ENCODE measurements around the gene SMYD3.

DNA sequence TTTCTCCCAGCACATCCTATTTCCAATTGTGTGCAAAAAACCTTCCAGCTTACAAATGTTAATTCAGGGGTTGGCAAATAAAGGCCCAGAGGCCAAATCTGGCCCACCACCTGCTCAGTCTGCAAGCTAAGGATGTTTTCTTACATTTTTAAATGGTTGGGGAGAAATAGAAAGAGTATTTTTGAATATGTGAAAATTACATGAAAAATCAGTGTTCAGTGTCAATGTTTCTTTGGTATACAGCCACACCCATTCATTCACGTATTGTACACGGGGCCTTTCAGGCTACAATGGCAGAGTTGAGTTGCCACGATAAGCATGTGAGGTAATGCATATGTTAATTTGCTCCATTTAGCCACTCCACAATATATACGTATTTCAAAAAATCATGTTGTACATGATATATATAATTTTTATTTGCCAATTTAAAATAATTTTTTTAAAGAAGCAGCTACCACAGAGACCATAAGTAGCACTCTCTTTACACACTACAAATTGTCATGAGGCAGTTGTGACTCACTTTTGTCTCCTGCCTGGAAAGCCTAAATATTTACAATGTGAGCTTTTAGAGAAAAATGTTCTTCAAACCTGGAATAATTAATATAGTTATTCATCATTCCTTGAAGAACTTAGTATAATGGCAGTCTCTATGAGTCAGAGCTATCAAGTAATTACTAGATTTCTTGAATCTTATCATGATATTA is 189.6 kb downstream of the SMYD3 start:
- TF ChIP-seq, protein P1, sequence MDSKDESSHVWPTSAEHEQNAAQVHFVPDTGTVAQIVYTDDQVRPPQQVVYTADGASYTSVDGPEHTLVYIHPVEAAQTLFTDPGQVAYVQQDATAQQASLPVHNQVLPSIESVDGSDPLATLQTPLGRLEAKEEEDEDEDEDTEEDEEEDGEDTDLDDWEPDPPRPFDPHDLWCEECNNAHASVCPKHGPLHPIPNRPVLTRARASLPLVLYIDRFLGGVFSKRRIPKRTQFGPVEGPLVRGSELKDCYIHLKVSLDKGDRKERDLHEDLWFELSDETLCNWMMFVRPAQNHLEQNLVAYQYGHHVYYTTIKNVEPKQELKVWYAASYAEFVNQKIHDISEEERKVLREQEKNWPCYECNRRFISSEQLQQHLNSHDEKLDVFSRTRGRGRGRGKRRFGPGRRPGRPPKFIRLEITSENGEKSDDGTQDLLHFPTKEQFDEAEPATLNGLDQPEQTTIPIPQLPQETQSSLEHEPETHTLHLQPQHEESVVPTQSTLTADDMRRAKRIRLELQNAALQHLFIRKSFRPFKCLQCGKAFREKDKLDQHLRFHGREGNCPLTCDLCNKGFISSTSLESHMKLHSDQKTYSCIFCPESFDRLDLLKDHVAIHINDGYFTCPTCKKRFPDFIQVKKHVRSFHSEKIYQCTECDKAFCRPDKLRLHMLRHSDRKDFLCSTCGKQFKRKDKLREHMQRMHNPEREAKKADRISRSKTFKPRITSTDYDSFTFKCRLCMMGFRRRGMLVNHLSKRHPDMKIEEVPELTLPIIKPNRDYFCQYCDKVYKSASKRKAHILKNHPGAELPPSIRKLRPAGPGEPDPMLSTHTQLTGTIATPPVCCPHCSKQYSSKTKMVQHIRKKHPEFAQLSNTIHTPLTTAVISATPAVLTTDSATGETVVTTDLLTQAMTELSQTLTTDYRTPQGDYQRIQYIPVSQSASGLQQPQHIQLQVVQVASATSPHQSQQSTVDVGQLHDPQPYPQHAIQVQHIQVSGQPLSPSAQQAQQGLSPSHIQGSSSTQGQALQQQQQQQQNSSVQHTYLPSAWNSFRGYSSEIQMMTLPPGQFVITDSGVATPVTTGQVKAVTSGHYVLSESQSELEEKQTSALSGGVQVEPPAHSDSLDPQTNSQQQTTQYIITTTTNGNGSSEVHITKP (IDR thresholded peaks at IDR 0.05; ENCODE audit: partially characterized antibody) = no peak
- TF ChIP-seq CREB1 (IDR thresholded peaks at IDR 0.05) (no peak), CREB1 (CRISPR knock-in tag; IDR thresholded peaks at IDR 0.05) (no peak), GABPA (tag; conservative IDR thresholded peaks at IDR 0.05; ENCODE audit: low read depth) (no peak), ATF7 (IDR thresholded peaks at IDR 0.05) (no peak)
- TF ChIP-seq, protein P2, sequence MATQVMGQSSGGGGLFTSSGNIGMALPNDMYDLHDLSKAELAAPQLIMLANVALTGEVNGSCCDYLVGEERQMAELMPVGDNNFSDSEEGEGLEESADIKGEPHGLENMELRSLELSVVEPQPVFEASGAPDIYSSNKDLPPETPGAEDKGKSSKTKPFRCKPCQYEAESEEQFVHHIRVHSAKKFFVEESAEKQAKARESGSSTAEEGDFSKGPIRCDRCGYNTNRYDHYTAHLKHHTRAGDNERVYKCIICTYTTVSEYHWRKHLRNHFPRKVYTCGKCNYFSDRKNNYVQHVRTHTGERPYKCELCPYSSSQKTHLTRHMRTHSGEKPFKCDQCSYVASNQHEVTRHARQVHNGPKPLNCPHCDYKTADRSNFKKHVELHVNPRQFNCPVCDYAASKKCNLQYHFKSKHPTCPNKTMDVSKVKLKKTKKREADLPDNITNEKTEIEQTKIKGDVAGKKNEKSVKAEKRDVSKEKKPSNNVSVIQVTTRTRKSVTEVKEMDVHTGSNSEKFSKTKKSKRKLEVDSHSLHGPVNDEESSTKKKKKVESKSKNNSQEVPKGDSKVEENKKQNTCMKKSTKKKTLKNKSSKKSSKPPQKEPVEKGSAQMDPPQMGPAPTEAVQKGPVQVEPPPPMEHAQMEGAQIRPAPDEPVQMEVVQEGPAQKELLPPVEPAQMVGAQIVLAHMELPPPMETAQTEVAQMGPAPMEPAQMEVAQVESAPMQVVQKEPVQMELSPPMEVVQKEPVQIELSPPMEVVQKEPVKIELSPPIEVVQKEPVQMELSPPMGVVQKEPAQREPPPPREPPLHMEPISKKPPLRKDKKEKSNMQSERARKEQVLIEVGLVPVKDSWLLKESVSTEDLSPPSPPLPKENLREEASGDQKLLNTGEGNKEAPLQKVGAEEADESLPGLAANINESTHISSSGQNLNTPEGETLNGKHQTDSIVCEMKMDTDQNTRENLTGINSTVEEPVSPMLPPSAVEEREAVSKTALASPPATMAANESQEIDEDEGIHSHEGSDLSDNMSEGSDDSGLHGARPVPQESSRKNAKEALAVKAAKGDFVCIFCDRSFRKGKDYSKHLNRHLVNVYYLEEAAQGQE (IDR thresholded peaks at IDR 0.05; ENCODE audit: borderline replicate concordance) = no peak
- TF ChIP-seq, protein P2 (CRISPR knock-in tag; IDR thresholded peaks at IDR 0.05; ENCODE audit: low read depth) = no peak

Data from K562 (cell line).